Activated CD8-positive, alpha-beta memory T cell treated with anti-CD3 and anti-CD28 coated beads for 36 hours (primary cell): ENCODE data around the gene SNED1. TPM values are rescaled to one million over a fixed set of nuclear protein-coding genes. Genes with fewer than 3 reads are reported as not detected.

Source experiments
- CTCF ChIA-PET: fragments of 350-600 bp; sonication (Branson Sonifier 250); formaldehyde crosslinking; loops from one replicate; lab custom pipeline; 2021; ENCODE audit warnings: antibody characterized with exemption; lab: Charles Lee
- POLR2A ChIA-PET: fragments of 350-600 bp; sonication (Branson Sonifier 250); formaldehyde crosslinking; loops from one replicate; lab custom pipeline; 2021; ENCODE audit warnings: antibody characterized with exemption; lab: Charles Lee
- total RNA-seq, 2 experiments: library from RNA; stranded (reverse); gene quantifications; one replicate each; pipeline ENCODE4 v1.2.3, GENCODE V29; 2021

The SNED1 gene
- under 1 TPM; 0.53 to 0.63 TPM for total RNA-seq

DNA sequence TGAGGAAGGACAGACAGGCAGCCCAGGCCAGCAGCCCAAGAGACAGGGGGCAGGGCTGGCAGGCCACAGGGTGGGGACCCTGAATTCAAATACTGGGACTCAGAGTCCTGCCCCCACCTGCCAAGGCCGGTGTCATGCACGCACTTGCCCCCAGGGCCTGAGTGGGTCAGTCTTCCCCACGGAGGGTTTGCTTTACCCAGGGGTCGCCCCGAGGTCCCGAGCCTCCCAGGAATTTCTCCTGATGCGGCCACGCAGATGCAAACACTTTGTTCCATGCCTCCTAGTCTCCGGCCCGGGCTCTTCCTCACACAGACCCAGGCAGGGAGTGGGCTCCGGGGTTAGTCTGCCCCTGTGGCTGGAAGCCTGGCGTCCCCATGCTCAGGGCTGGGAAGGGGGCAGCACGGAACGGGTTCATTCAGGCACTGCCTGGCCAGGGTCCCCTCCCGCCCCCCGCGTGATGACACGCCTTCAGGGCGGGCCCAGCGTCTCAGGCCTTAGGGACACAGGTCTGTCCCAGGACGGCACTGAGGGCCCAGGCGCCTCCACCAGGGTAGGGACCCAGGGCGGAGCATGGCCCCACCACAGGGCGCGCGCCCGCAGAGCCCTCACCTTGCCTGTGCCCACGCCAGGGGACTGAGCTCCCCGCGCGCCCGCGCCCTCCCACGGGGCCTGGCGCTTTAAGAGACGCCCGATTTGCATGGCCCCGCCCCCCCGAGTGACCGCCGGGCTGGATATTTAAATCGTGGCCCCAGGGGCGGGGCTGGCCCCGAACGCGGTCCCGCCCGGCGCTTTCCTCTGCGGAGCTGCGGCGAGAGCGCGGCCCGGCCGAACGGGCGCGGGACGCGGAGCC lies at the start of gene SNED1:
SNED1 (plus strand) TSS at position 763 of the 850 bp plus-strand sequence. CDS start 220 bp downstream, outside the sequence.
- CTCF ChIA-PET, result interaction anchor here (0.6 kb wide), 1 partner anchor 59 kb away, joined by 6 read pairs; no protein-coding TSS in a partner anchor
- POLR2A ChIA-PET, result no interaction called here

DNA sequence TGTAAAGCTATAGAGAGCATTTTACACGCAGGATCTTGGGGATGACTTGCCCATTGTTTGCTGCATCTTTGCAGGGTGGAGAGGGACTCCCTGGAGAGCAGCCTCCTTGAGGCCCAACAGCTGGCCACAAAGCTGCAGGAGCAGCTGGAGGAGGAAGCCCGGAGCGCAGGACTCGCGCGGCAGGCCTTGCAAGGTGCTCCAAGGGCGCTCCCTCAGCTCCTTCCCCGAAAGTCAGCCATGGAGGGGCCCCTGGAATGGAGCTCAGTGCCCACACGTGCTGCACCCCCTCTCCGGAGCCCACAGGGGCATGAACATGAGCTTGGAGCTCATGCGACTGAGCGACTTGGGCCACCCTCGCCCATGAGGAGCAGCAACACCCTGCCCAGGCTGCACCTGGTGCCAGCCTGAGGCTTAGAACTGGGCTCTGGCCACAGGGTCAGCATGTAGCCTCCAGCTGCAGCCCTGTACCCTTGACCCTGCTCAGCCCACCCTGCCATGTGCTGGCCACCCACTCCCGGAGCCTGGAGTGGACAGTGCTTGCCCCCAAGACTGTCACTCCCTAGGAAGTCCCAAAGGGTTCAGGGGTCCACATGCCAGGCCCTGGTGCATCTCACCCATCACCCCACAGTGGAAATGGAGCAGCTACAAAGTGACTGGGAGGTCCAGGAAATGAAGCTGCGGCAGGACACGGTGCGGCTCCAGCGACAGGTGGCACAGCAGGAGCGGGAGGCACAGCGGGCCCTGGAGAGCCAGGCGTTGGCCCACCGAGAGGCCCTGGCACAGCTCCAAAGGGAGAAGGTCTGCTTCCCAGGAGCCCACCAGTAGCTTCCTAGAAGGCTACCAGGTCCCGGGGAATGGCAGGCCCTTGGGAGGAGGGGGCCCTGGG lies 49.3 kb upstream of the SNED1 start:
- ChIA-PET POLR2A (no interaction called here), CTCF (no interaction called here)

DNA sequence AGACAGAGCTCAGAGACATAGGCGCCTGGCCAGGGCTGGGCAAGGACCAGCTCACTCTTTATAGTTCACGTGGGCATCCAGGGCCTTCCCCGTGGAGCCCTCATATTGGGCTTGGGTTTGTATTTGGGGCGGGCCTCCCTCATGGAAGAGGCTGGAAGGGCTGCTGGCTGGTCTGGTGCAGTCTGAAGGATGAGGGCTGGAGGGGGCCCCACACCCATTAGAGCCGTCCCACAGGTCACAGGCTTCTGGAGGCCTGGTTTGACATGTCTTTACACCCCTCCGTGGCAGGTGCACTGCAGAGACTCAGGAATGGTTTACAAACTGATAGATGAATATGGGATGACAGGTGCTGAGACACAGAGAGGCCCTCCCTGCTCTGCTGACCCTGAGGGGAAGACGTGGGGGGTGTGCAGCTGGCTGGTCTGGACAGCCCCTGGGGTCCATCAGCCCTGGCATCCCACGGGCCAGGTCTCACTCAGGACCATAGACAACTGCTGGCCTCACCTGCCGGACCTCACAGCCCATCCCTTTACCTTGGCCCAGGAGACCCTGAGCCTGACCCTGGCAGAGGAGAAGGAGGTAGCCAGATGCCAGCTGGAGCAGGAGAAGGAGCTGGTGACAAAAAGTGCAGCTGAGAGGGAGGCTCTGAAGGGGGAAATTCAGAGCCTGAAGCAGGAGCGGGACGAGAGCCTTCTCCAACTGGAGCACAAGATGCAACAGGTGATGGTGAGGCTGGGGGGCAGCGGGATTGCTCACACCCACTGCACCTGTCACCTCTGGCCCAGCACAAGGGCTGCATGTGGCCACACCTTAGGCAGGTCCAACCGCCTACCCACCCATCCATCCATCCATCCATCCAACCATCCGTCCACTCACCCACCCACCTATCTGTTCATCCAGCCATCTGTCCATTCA lies 48.4 kb upstream of the SNED1 start:
- POLR2A ChIA-PET, result no interaction called here

DNA sequence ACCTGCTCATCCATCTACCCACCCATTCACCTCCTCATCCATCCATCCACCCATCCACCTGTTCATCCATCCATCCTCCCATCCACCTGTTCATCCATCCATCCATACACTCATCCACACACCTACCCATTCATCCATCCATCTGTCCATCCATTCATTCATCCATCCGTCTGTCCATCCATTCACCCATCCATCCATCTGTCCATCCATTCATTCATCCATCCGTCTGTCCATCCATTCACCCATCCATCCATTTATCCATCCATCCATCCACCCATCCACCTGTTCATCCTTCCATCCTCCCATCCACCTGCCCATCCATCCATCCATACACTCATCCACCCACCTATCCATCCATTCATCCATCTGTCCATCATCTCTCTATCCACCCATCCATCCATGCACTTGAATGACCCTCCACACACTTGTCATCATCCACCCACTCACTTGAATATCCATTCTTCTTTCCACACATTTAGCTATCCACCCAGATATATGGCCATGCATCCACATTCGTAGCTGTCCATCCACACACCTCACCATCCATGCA lies 47.3 kb upstream of the SNED1 start:
- POLR2A ChIA-PET, result no interaction called here
- CTCF ChIA-PET, result no interaction called here

More for the DNA sequence above, 48.4 kb upstream of the SNED1 start:
- CTCF ChIA-PET, result no interaction called here

DNA sequence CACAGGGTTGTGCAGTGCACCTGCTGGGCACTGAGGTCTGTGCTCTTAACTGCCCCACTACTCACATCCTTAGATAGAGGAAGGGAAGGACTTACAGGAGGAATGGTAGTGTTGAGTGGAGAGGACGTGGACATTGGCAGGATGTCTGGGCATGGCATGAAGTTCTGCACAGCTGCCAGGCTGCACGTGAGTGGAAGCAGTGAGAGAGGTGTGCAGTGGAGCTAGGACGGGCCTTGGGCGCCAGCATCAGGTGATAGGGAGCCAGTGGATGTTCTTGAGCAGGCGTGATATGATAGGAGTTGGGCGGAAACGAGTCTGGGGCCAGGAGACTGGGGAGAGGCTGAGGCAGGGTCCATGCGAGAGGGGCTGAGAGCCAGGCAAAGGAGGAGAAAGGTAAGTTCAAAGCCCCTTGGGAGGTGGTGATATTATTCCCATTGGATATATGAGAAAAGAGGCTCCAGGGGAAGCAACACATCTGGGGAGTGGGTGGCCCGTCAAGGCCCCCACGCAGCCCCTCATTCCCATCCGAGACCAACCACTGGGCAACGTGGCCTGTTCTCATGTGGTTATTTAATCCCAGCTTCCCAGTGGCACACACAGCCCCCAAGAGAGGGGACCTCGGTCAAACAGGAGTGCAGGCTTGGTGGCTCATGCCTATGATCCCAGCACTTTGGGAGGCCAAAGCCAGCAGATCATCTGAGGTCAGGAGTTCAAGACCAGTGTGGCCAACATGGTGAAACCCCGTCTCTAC lies 45.7 kb upstream of the SNED1 start:
- ChIA-PET CTCF (no interaction called here), POLR2A (no interaction called here)

DNA sequence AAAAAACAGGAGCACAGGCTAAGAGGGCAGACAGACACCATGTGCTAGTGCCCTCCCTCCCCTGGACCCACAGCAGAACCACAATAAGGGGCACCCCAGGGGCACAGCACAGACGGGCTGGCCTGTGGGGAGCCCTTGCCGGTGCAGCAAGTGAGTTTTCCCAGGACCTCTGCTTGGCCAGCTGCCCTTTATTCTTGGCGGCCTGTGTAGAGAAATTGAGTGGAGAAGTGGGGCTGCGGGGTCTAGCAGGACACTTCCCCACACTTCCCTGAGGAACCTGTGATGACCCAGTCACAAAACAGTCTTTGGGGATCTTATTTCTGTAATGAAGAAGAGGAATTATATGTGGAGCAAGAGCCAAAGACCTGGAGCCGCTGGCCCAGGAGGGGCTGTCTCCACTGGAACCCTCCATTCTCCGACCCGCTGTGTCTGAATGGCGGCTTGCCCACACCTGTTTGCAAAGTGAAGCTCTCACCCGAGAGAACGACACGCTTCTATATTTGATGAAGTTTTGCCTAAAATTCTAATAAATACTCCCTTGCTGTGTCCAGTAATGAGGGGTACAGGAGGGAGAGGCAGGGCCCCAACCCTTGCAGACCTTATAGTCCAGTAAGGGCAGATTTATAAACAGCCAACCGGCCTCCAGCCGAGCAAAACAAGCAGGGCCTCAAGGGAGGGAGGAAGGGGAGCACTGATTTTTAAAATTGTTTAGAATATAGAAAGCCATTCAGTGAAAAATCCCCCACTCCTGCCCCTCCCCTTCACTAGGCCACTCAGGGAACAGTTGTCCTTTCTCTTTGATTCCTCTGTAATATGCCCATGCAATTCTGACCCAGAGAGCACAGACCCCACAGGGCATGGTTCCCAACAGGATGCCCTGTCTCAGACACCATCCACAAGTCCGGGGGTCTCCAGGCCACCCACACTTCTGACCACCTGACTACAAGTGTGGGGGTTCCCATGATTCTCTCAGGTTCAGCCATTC lies 44.7 kb upstream of the SNED1 start:
- CTCF ChIA-PET, result no interaction called here
- POLR2A ChIA-PET, result no interaction called here

DNA sequence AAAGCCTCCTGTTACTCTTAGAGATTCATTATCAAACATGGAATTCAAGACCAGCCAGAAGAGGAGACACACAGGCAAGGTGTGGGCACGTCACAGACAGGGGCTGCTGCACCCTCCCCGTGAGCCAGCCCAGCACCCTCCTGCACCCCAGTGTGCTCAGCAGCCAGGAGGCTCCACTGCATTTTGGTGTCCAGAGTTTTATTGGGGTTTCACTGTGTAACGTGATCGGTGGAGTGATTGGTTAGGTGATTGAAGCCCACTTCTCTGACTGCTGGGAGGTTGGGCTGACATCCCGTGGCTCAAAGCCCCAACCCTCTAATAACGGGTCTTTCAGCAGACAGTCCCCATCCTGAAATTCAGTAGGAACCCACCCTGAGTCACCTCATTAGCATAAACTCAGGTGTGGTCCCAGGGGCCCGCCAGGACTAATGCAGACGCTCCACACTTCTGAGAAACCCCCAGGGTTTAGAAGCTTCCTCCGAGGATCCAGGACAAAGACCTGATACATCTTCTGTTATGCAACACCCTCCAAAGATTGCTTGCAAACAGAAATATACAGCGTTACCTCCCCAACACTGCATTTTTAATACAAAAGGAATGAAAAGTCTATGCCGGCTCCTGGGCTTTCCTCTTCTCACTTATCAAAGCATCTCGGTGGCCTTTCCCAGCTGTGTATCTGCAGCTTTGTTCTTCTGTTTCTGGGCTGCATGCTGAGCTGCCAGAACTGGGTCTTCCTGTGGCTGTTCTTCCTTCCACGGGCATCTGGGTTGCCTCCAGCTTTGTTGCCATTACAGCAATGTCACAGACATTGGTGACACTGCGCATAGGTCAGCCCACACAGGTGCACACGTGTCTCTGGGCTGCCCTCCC lies 43.7 kb upstream of the SNED1 start:
- ChIA-PET CTCF (no interaction called here), POLR2A (no interaction called here)

DNA sequence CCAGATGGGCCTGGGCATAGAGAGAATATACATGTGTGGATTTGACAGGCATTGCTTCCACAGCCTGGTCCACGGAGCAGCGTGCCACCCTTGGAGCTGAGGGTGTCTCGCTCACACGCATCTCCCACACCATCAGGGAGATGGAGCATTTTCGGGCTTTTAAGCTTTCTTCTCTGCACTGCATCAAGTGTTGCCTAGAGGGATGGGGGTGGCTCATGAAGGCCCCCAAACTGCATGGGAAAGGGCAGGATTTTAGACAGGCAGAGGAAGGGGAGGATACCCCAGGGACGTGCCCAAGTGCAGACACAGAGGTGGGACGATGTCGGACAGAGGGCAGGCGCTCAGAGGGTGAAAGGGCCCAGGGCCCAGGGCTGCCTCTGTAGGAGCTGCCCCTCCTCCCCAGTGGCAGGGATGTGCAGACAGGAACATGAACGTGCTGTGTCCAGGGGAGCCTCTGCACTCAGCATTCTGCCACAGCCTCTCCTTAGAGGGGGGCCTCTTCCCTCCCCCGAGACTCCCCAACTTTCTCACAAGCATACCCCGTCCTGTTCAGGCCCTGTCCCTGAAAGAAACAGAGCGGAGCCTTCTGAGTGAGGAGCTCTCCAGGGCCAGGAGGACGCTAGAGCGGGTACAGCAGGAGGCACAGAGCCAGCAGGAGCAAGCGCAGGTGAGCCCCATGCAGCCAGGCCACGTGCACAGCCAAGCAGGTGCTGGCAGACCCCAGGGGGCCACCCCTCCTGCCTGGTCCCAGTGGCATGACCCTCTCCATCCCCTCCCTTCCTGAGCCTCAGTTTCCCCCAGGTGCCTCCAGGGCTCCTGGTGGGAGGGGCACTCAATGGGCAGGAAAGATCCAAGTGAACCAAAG lies 42.9 kb upstream of the SNED1 start:
- POLR2A ChIA-PET, result no interaction called here
- CTCF ChIA-PET, result no interaction called here

DNA sequence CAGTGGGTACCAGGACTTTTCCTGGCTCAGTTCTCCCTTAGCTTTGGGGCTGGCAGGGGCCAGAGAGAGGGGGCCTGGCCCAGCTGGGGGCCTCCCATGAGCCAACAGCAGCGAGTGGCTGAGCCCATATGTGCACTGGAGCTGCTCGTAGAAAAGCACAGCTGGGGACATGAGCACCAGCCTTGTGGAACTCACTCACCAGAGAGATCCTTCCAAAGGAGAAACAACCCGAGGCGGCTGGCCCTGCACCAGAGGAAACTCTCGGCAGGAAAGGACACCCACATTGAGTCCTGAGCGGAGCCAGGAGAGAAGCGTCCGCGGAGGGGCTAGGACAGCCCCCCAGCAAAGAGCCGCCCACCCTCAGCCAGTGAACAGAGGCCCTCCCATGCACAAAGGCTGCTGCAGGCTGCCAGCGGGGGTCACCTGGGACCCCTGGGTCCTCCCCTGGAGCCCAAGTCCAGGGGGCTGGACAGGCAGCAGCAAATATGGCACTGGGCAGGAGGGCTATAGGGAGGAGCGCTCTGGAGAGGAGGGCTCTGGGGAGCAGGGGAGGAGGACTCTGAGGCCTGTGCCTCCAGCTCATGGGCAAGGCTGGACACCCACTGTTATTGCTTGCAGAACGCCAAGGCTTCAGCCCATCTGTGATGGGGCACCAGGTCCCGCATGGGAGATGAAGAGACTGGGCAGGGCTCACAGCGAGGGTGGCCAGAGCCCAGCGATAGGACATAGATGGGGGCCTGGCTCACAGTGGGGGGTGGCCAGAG lies 42.1 kb upstream of the SNED1 start:
- ChIA-PET CTCF (no interaction called here), POLR2A (no interaction called here)

DNA sequence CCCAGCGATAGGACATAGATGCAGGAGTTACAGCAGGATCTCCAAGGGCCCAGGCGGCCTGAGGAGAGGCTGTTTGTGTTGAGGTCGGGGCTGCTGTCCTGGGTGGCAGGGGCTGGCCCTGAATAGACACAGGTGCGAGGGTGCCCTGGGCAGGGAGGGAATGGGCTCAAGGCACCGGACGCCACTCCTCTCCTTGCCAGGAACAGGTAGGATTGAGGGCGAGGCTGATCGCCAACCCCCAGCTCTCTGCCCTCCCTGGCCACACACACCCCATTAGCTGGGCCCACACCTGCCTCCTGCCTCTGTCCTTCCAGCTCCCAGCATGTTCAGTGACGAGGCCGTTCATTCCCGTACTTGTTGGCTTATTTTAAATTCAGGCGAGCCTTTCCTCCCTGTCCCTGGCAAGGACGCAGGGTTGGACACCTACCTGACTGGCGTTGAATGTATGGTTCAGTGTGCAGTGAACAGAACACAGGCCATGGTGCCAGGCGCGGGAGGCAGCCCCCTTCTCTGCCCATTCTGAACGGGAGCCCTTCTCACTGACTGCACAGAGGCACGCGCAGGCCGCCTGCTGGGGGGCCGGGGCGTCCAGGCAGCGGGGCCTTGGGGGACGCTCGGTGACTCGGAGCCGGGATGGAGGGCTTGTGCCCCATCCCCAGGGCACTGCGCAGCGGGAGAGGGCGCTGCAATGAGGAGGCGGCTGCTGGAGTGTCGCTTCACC lies 41.3 kb upstream of the SNED1 start:
- POLR2A ChIA-PET, result no interaction called here
- CTCF ChIA-PET, result no interaction called here

DNA sequence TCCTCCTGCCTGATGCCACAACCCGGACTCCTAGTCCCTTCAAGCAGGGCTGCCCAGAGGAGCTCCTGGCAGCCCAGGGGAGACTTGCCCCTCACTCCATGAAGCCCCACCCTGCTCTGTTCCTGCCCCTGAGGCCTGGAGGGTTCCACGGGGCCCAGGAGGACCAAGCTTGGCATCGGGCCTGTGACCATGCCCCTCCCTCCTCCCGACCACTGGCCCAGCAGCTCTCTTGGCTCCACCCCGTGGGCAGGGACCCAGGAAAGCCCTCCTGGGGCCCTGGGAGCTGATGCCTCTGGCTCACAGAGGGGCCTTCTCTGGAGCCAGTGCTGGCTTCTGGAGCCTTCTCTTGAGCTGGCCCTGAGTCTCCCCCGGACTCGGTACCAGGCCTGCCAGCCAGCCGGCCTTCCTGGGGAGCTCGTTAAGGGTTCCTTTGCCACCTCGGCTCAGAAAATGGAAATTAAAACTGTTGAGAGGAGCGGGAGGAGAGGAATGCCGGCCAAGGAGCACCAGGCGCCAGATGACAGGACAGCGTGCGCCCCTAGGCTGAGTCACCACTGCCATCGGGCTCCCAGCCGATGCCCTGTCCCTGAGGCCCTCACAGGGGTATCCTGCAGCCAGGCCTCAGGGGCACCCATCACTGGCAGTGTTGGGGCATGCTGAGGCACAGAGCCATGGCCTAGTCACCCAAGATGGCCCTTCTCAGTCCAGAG lies 40.6 kb upstream of the SNED1 start:
- ChIA-PET CTCF (no interaction called here), POLR2A (no interaction called here)

DNA sequence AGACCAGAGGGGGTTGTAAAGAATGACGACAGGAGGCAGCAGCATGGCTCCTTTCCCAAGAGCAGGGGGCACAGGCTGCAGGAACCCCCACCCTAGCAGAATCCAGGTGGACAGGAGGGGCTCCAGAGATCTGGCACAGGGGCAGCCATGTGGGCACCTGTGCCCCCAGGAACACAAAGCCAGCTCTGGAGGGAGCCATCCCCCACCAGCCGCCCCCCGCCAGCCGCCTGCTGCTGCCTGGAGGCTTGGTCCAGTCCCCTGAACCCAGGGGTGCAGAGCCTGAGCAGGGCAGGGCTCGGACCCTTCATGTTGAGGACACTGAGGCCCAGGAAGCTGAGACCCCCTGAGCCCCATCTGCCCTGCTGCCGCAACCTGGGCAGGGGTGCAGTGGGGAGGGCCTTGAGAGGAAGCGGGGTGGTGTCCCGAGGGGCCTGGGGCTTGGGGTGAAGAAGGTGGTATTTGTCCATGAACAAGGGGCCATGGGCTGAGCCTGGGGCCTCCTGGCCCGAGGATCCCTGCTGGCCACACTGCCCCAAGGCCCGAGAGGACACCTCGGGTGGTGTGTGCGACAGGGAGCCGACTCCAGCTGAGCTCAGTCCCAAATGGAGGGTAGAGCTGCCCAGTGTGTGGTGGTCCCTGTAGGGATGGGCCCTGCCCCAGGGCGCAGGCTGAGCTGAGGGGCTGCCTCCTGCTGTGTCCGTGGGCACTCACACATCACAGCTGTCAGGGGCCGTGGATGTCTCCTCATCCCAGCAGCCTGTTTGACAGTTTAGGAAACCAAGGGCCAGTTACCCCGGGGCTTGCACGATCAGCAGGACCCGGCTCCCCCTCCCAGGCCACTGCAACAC lies 39.8 kb upstream of the SNED1 start:
- CTCF ChIA-PET, result no interaction called here

More for the DNA sequence above, 39.8 kb upstream of the SNED1 start:
- POLR2A ChIA-PET, result no interaction called here
